HepG2 (cell line): ENCODE measurements around the gene PYGO2. TPM values are rescaled to one million over a fixed set of nuclear protein-coding genes. Genes with fewer than 3 reads are reported as not detected.

Source experiments
- CENPX ChIP-seq: sonication (generic); formaldehyde crosslinking; IDR thresholded peaks from 2 replicates; pipeline ENCODE4 v1.9.0; 2021; ENCODE audit warnings: mild to moderate bottlenecking, missing genetic modification reagents, moderate library complexity
- FOXC1 ChIP-seq: sonication (generic); formaldehyde crosslinking; IDR thresholded peaks from 2 replicates; pipeline ENCODE4 v1.8.0; 2022; ENCODE audit warnings: mild to moderate bottlenecking, missing genetic modification reagents, borderline replicate concordance
- FOXM1 ChIP-seq: sonication (generic); formaldehyde crosslinking; IDR thresholded peaks from 2 replicates; pipeline ENCODE4 v1.5.0; 2020; ENCODE audit warnings: missing genetic modification reagents
- HCFC1 ChIP-seq: fragments of 150-350 bp; IDR thresholded peaks from 2 replicates; pipeline ENCODE4 v1.6.1; 2014; ENCODE audit warnings: low read depth, low read length
- HNRNPH1 ChIP-seq: fragments of 200-400 bp; formaldehyde crosslinking; optimal IDR thresholded peaks from 2 replicates; pipeline ENCODE3; 2017; ENCODE audit warnings: mild to moderate bottlenecking, low read depth, low read length
- JUNB ChIP-seq: sonication (generic); formaldehyde crosslinking; IDR thresholded peaks from 2 replicates; pipeline ENCODE4 v1.8.0; 2022; ENCODE audit warnings: missing genetic modification reagents, mild to moderate bottlenecking, borderline replicate concordance
- MAF1 ChIP-seq: sonication (generic); formaldehyde crosslinking; IDR thresholded peaks from 2 replicates; pipeline ENCODE4 v1.5.0; 2020; ENCODE audit warnings: missing genetic modification reagents, borderline replicate concordance
- NPAS2 ChIP-seq: sonication (generic); formaldehyde crosslinking; IDR thresholded peaks from 2 replicates; pipeline ENCODE4 v1.8.0; 2022; ENCODE audit warnings: mild to moderate bottlenecking, missing genetic modification reagents, borderline replicate concordance
- POLR2G ChIP-seq: fragments of 200-400 bp; formaldehyde crosslinking; IDR thresholded peaks from 2 replicates; pipeline ENCODE4 v1.6.1; 2018; ENCODE audit warnings: mild to moderate bottlenecking, low read depth, low read length, moderate library complexity
- TEF ChIP-seq: sonication (generic); formaldehyde crosslinking; IDR thresholded peaks from 2 replicates; pipeline ENCODE4 v1.5.0; 2020; ENCODE audit warnings: missing genetic modification reagents
- ZBTB3 ChIP-seq: sonication (generic); formaldehyde crosslinking; IDR thresholded peaks from 2 replicates; pipeline ENCODE4 v1.4.0; 2020; ENCODE audit warnings: low read depth, mild to moderate bottlenecking, moderate library complexity, missing genetic modification reagents, borderline replicate concordance
- ZFP62 ChIP-seq: sonication (generic); formaldehyde crosslinking; IDR thresholded peaks from 2 replicates; pipeline ENCODE4 v1.4.0; 2020; ENCODE audit warnings: missing genetic modification reagents
- ZMYM3 ChIP-seq: sonication (generic); formaldehyde crosslinking; IDR thresholded peaks from 2 replicates; pipeline ENCODE4 v1.5.1; 2020; ENCODE audit warnings: mild to moderate bottlenecking, missing genetic modification reagents
- ZNF678 ChIP-seq: sonication (generic); formaldehyde crosslinking; IDR thresholded peaks from 2 replicates; pipeline ENCODE4 v1.4.0; 2020; ENCODE audit warnings: mild to moderate bottlenecking, missing genetic modification reagents
- ZNF761 ChIP-seq: sonication (generic); formaldehyde crosslinking; conservative IDR thresholded peaks from 2 replicates; pipeline ENCODE4 v1.4.0; 2020; ENCODE audit warnings: mild to moderate bottlenecking, missing genetic modification reagents
- ZNF772 ChIP-seq: sonication (generic); formaldehyde crosslinking; IDR thresholded peaks from 2 replicates; pipeline ENCODE4 v1.5.0; 2020; ENCODE audit warnings: mild to moderate bottlenecking, missing genetic modification reagents
- polyA plus RNA-seq, 8 experiments: library from polyadenylated mRNA; depleted of rRNA in 3 of 8; stranded (reverse) in 7 of 8; unstranded in 1 of 8; fragments of >200 nt; fragmentation: Illumina TruSeq in 4 of 8; extraction: Trizol in 4 of 8; gene quantifications; 2 replicates each; pipeline versions ENCODE4 v1.2.1 to v1.2.3, GENCODE V29; 2011 to 2016; ENCODE audit warnings: low read depth in 4 of 8, missing spikeins in 1 of 8, mixed read lengths in 1 of 8; ENCODE audit not compliant: insufficient read depth in 1 of 8
- total RNA-seq, 5 experiments: library from RNA; depleted of rRNA; stranded (reverse); fragments of >200 nt; fragmentation: Illumina TruSeq; extraction: Trizol; gene quantifications; 2 replicates each; pipeline ENCODE4 v1.2.3, GENCODE V29; 2016; ENCODE audit warnings: low read depth in 1 of 5
- TF ChIP-seq, protein P1 (sequence below): sonication (generic); formaldehyde crosslinking; conservative IDR thresholded peaks from 2 replicates; pipeline ENCODE4 v1.4.0; 2020; ENCODE audit warnings: missing genetic modification reagents
- TF ChIP-seq, protein P2 (sequence below): sonication (generic); formaldehyde crosslinking; IDR thresholded peaks from 2 replicates; pipeline ENCODE4 v1.5.0; 2020; ENCODE audit warnings: mild to moderate bottlenecking, missing genetic modification reagents, borderline replicate concordance
- TF ChIP-seq, protein P3 (sequence below), 2 experiments: sonication (generic) in 1 of 2; formaldehyde crosslinking in 1 of 2; IDR thresholded peaks; 2 replicates each; pipeline versions ENCODE4 v1.4.0 to v1.6.1; 2016 to 2020; ENCODE audit warnings: borderline replicate concordance in 1 of 2, low read depth in 1 of 2, mild to moderate bottlenecking in 1 of 2, missing genetic modification reagents in 1 of 2

The PYGO2 gene
- total and polyA plus RNA-seq, 2 of the 13 experiments (the other 11 are each of a cell fraction or from before 2014, with no cell fraction given), result 20.3 to 21.8 TPM

- TF ChIP-seq, protein P1, sequence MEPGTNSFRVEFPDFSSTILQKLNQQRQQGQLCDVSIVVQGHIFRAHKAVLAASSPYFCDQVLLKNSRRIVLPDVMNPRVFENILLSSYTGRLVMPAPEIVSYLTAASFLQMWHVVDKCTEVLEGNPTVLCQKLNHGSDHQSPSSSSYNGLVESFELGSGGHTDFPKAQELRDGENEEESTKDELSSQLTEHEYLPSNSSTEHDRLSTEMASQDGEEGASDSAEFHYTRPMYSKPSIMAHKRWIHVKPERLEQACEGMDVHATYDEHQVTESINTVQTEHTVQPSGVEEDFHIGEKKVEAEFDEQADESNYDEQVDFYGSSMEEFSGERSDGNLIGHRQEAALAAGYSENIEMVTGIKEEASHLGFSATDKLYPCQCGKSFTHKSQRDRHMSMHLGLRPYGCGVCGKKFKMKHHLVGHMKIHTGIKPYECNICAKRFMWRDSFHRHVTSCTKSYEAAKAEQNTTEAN, result peak; percentile 56; the same call in 1 of the 2 replicates
- TF ChIP-seq MAF1 (CRISPR knock-in tag), result no peak
- peak; percentile 76 for TF ChIP-seq POLR2G
- TF ChIP-seq FOXC1 (CRISPR knock-in tag), result no peak
- TF ChIP-seq, protein P2, sequence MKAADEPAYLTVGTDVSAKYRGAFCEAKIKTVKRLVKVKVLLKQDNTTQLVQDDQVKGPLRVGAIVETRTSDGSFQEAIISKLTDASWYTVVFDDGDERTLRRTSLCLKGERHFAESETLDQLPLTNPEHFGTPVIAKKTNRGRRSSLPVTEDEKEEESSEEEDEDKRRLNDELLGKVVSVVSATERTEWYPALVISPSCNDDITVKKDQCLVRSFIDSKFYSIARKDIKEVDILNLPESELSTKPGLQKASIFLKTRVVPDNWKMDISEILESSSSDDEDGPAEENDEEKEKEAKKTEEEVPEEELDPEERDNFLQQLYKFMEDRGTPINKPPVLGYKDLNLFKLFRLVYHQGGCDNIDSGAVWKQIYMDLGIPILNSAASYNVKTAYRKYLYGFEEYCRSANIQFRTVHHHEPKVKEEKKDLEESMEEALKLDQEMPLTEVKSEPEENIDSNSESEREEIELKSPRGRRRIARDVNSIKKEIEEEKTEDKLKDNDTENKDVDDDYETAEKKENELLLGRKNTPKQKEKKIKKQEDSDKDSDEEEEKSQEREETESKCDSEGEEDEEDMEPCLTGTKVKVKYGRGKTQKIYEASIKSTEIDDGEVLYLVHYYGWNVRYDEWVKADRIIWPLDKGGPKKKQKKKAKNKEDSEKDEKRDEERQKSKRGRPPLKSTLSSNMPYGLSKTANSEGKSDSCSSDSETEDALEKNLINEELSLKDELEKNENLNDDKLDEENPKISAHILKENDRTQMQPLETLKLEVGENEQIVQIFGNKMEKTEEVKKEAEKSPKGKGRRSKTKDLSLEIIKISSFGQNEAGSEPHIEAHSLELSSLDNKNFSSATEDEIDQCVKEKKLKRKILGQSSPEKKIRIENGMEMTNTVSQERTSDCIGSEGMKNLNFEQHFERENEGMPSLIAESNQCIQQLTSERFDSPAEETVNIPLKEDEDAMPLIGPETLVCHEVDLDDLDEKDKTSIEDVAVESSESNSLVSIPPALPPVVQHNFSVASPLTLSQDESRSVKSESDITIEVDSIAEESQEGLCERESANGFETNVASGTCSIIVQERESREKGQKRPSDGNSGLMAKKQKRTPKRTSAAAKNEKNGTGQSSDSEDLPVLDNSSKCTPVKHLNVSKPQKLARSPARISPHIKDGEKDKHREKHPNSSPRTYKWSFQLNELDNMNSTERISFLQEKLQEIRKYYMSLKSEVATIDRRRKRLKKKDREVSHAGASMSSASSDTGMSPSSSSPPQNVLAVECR (CRISPR knock-in tag), result peak; percentile 92
- TF ChIP-seq ZNF678 (CRISPR knock-in tag), result no peak
- TF ChIP-seq TEF, result no peak
- TF ChIP-seq, protein P3, sequence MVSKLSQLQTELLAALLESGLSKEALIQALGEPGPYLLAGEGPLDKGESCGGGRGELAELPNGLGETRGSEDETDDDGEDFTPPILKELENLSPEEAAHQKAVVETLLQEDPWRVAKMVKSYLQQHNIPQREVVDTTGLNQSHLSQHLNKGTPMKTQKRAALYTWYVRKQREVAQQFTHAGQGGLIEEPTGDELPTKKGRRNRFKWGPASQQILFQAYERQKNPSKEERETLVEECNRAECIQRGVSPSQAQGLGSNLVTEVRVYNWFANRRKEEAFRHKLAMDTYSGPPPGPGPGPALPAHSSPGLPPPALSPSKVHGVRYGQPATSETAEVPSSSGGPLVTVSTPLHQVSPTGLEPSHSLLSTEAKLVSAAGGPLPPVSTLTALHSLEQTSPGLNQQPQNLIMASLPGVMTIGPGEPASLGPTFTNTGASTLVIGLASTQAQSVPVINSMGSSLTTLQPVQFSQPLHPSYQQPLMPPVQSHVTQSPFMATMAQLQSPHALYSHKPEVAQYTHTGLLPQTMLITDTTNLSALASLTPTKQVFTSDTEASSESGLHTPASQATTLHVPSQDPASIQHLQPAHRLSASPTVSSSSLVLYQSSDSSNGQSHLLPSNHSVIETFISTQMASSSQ (IDR thresholded peaks at IDR 0.05; ENCODE audit: low read depth), result no peak
- TF ChIP-seq, protein P3 (CRISPR knock-in tag; IDR thresholded peaks at IDR 0.05; ENCODE audit: borderline replicate concordance), result no peak; the same call in 1 of the 2 replicates
- TF ChIP-seq JUNB, result no peak
- TF ChIP-seq FOXM1 (CRISPR knock-in tag), result no peak
- no peak for TF ChIP-seq ZNF761 (CRISPR knock-in tag)
- no peak for TF ChIP-seq CENPX (CRISPR knock-in tag)
- TF ChIP-seq HCFC1, result no peak
- TF ChIP-seq ZFP62, result no peak
- TF ChIP-seq ZBTB3 (CRISPR knock-in tag), result no peak
- TF ChIP-seq ZNF772 (CRISPR knock-in tag), result no peak
- TF ChIP-seq ZMYM3 (CRISPR knock-in tag), result no peak
- no peak for TF ChIP-seq HNRNPH1
- TF ChIP-seq NPAS2, result no peak
Observed at GRCh38 chr1:154982897-154983648, 21.5 kb upstream of the PYGO2 start, which contains the start of gene FLAD1 (continued).
